K562 (cell line): ENCODE data around the gene HVCN1. TPM values are rescaled to one million over a fixed set of nuclear protein-coding genes. Genes with fewer than 3 reads are reported as not detected.

Experiments
- ARID2 ChIP-seq: fragments of 450-650 bp; IDR thresholded peaks from 2 replicates; pipeline ENCODE4 v1.6.1; 2017; ENCODE audit warnings: antibody characterized with exemption, mild to moderate bottlenecking
- CBX2 ChIP-seq: fragments of 200-600 bp; sonication (generic); IDR thresholded peaks from one replicate; pipeline ENCODE4 v1.6.1; 2012; ENCODE audit warnings: mild to moderate bottlenecking, low read length, inconsistent platforms; ENCODE audit not compliant: insufficient read depth, poor library complexity, severe bottlenecking
- CXXC5 ChIP-seq: fragments of 250-450 bp; sonication (Bioruptor Pico); IDR thresholded peaks from 2 replicates; pipeline ENCODE4 v1.8.0; 2022; ENCODE audit warnings: inconsistent platforms, mild to moderate bottlenecking, moderate library complexity
- DPF2 ChIP-seq: fragments of 450-650 bp; IDR thresholded peaks from 2 replicates; pipeline ENCODE4 v1.6.1; 2016
- E2F4 ChIP-seq: sonication (generic); formaldehyde crosslinking; IDR thresholded peaks from 2 replicates; pipeline ENCODE4 v1.8.0; 2022; ENCODE audit warnings: mild to moderate bottlenecking, low read depth, missing genetic modification reagents
- EP300 ChIP-seq: IDR thresholded peaks from 2 replicates; pipeline ENCODE4 v1.6.1; 2012; ENCODE audit warnings: low read length, improper control_type of control experiment
- HDAC3 ChIP-seq: fragments of 450-650 bp; IDR thresholded peaks from 2 replicates; pipeline ENCODE4 v1.6.1; 2018; ENCODE audit warnings: borderline replicate concordance, mild to moderate bottlenecking, moderate library complexity; ENCODE audit not compliant: partially characterized antibody
- HDAC8 ChIP-seq: fragments of 450-650 bp; IDR thresholded peaks from 2 replicates; pipeline ENCODE4 v1.6.1; 2016; ENCODE audit warnings: mild to moderate bottlenecking, missing genetic modification characterization, moderate library complexity, missing compliant biosample characterization
- KLF6 ChIP-seq: fragments of 250-450 bp; sonication (Bioruptor Pico); IDR thresholded peaks from 2 replicates; pipeline ENCODE4 v1.4.0; 2020; ENCODE audit warnings: mild to moderate bottlenecking, moderate library complexity, borderline replicate concordance
- MEIS2 ChIP-seq: fragments of 450-650 bp; IDR thresholded peaks from 2 replicates; pipeline ENCODE4 v1.6.1; 2014; ENCODE audit warnings: mild to moderate bottlenecking; ENCODE audit not compliant: partially characterized antibody
- POLR2AphosphoS5 ChIP-seq: IDR thresholded peaks from 2 replicates; pipeline ENCODE4 v1.6.1; 2011; ENCODE audit warnings: mild to moderate bottlenecking, low read depth, low read length, moderate library complexity; ENCODE audit not compliant: control insufficient read depth, insufficient read depth
- PPARD ChIP-seq: fragments of 250-450 bp; sonication (Bioruptor Pico); IDR thresholded peaks from 2 replicates; pipeline ENCODE4 v1.8.0; 2022; ENCODE audit warnings: inconsistent platforms, mild to moderate bottlenecking, moderate library complexity
- PRPF4 ChIP-seq: fragments of 200-400 bp; formaldehyde crosslinking; IDR thresholded peaks from one replicate; pipeline ENCODE4 v1.6.1; 2017; ENCODE audit warnings: low read length, low read depth, mild to moderate bottlenecking; ENCODE audit not compliant: insufficient read depth, poor library complexity, severe bottlenecking
- SLC30A9 ChIP-seq: fragments of 250-450 bp; sonication (Bioruptor Pico); IDR thresholded peaks from 2 replicates; pipeline ENCODE4 v1.8.0; 2022; ENCODE audit warnings: mild to moderate bottlenecking, moderate library complexity
- SNIP1 ChIP-seq: fragments of 450-650 bp; IDR thresholded peaks from 2 replicates; pipeline ENCODE4 v1.7.1; 2017; ENCODE audit warnings: low read depth, mild to moderate bottlenecking
- STAT6 ChIP-seq: sonication (generic); formaldehyde crosslinking; IDR thresholded peaks from 2 replicates; pipeline ENCODE4 v1.8.1; 2023; ENCODE audit warnings: mild to moderate bottlenecking, missing genetic modification reagents
- TAL1 ChIP-seq: fragments of 450-650 bp; IDR thresholded peaks from 2 replicates; pipeline ENCODE4 v1.6.1; 2016; ENCODE audit warnings: mild to moderate bottlenecking
- ZBTB17 ChIP-seq: fragments of 450-650 bp; formaldehyde crosslinking; IDR thresholded peaks from 2 replicates; pipeline ENCODE4 v1.4.0; 2020; ENCODE audit warnings: mild to moderate bottlenecking
- ZNF232 ChIP-seq: sonication (generic); formaldehyde crosslinking; IDR thresholded peaks from 2 replicates; pipeline ENCODE4 v1.8.0; 2022; ENCODE audit warnings: mild to moderate bottlenecking, missing genetic modification reagents
- ZNF277 ChIP-seq: fragments of 250-450 bp; sonication (Bioruptor Pico); IDR thresholded peaks from 2 replicates; pipeline ENCODE4 v1.8.0; 2022; ENCODE audit warnings: inconsistent platforms, mild to moderate bottlenecking, moderate library complexity, borderline replicate concordance
- ZNF586 ChIP-seq: fragments of 450-650 bp; formaldehyde crosslinking; conservative IDR thresholded peaks from 2 replicates; pipeline ENCODE4 v1.4.0; 2020; ENCODE audit warnings: mild to moderate bottlenecking, moderate library complexity
- ZNF740 ChIP-seq, 3 experiments: fragments of 200-800 bp in 1 of 3; sonication (Bioruptor generic) in 1 of 3; sonication (generic) in 1 of 3; formaldehyde crosslinking in 1 of 3; IDR thresholded peaks; 2 replicates each; pipeline versions ENCODE4 v1.6.1 to v1.8.0; 2016 to 2022; ENCODE audit warnings: mild to moderate bottlenecking in 2 of 3, missing compliant biosample characterization in 2 of 3, missing genetic modification characterization in 2 of 3, missing genetic modification reagents in 1 of 3
- polyA plus RNA-seq, 8 experiments: library from polyadenylated mRNA; depleted of rRNA in 4 of 8; stranded (reverse) in 5 of 8; unstranded in 3 of 8; fragments of >200 nt; fragmentation: Nextera tagmentation in 2 of 8; fragmentation: Illumina TruSeq in 1 of 8; extraction: Ambion mirVana in 2 of 8; extraction: Trizol in 1 of 8; gene quantifications; 2 replicates each; pipeline versions ENCODE4 v1.2.1 to v1.2.3, GENCODE V29; 2011 to 2014; ENCODE audit warnings: inconsistent platforms in 1 of 8, missing spikeins in 1 of 8
- total RNA-seq, 7 experiments: library from RNA; depleted of rRNA in 6 of 7; stranded (reverse); fragments of >200 nt in 6 of 7; fragmentation: Illumina TruSeq in 2 of 7; extraction: Trizol in 2 of 7; gene quantifications; 2 replicates each; pipeline versions ENCODE4 v1.2.1 to v1.2.3, GENCODE V29; 2011 to 2021; ENCODE audit warnings: low replicate concordance in 1 of 7

Gene HVCN1
- total and polyA plus RNA-seq, 9 of the 15 experiments (the other 6 are each of a cell fraction or from before 2014, with no cell fraction given) = 0.21 to 1.4 (median 0.74) TPM

GRCh38 chr12:110687396-110688169 is 1.3 kb downstream of the HVCN1 start (continued):
- TF ChIP-seq ZNF740 (CRISPR knock-in tag; IDR thresholded peaks at IDR 0.05) = peak; percentile 61; the same call in 1 of the 2 replicates
- no peak for TF ChIP-seq ZNF740 (tag; IDR thresholded peaks at IDR 0.05)
- no peak for TF ChIP-seq DPF2
- TF ChIP-seq STAT6 (CRISPR knock-in tag) = no peak
- no peak for TF ChIP-seq SLC30A9 (CRISPR knock-in tag)
- no peak for TF ChIP-seq ZNF277 (CRISPR knock-in tag)
- TF ChIP-seq ZNF232 (CRISPR knock-in tag) = no peak
- no peak for TF ChIP-seq PRPF4
- peak; percentile 33; the same call in 1 of the 2 replicates for TF ChIP-seq EP300
- TF ChIP-seq ZNF586 (CRISPR knock-in tag) = no peak
- TF ChIP-seq KLF6 (CRISPR knock-in tag) = no peak
- TF ChIP-seq ARID2 = no peak
- TF ChIP-seq ZBTB17 = no peak
- no peak for TF ChIP-seq SNIP1
- TF ChIP-seq E2F4 (CRISPR knock-in tag) = no peak
- TF ChIP-seq POLR2AphosphoS5 = peak; percentile 38; the same call in 1 of the 2 replicates
- TF ChIP-seq HDAC3 = no peak
- TF ChIP-seq HDAC8 (tag) = no peak
- no peak for TF ChIP-seq CXXC5
- TF ChIP-seq PPARD (CRISPR knock-in tag) = no peak
- TF ChIP-seq CBX2 = no peak
- no peak for TF ChIP-seq MEIS2
- TF ChIP-seq TAL1 = peak; percentile 60; the same call in 1 of the 2 replicates
